Measurements from ENCODE around the gene ATN1. TPM values are rescaled to one million over a fixed set of nuclear protein-coding genes. Genes with fewer than 3 reads are reported as not detected.

Gene ATN1
- total RNA-seq, 2 donors from 2014 or later, result 93.0 to 129 TPM

- WGBS, result 89% methylated on average over 18 of the region's 26 CpGs
- no peak for TF ChIP-seq POLR2AphosphoS5 (IDR thresholded peaks at IDR 0.05)
- Histone ChIP-seq H3K27me3 (replicated peaks; ENCODE audit: insufficient read depth) (no peaks in the 10 kb centered on the region), H3K4me1 (replicated peaks) (peaks cover 9% of the 10 kb centered on the region), H3K9me3 (no peaks in the 10 kb centered on the region), H3K4me3 (no peak overlapping the region), H3K27ac (peak overlapping the region in 1 of 2 donors; percentile 98), H3K36me3 (no peaks in the 10 kb centered on the region)
- intact Hi-C loops (cut with DNase I), result loop anchor here (10.0 kb wide), 1 partner anchor 85 kb away; the partner anchor contains the start of gene SPSB2
- DNase-seq (ENCODE audit: low spot score), result no peak
Measured at GRCh38 chr12:6959805-6960592, 32.2 kb downstream of the ATN1 start.

GRCh38 chr12:6960593-6961277 lies 33.0 kb downstream of the ATN1 start:
- peak overlapping the region in 1 of 2 donors; percentile 85 for H3K4me3 ChIP-seq
- no peaks in the 10 kb centered on the region for H3K9me3 ChIP-seq
- TF ChIP-seq CTCF (IDR thresholded peaks at IDR 0.05) (no peak), POLR2AphosphoS5 (IDR thresholded peaks at IDR 0.05) (no peak), POLR2A (IDR thresholded peaks at IDR 0.05) (no peak)
- 71% methylated on average over 12 of the region's 13 CpGs for WGBS
- peak overlapping the region; percentile 97 to 98 for H3K27ac ChIP-seq
- peaks cover 0 to 5% of the 10 kb centered on the region in 2 donors for H3K36me3 ChIP-seq
- no peaks in the 10 kb centered on the region for H3K27me3 ChIP-seq (replicated peaks; ENCODE audit: insufficient read depth)
- intact Hi-C loops (cut with DNase I), result loop anchor here (10.0 kb wide), 1 partner anchor 86 kb away; the partner anchor contains the start of gene SPSB2
- peaks cover 11% of the 10 kb centered on the region for H3K4me1 ChIP-seq (replicated peaks)
- no peak for DNase-seq (ENCODE audit: low spot score)

GRCh38 chr12:6961278-6961694 lies 33.5 kb downstream of the ATN1 start:
- Histone ChIP-seq H3K4me3 (peak overlapping the region; percentile 53 to 85), H3K36me3 (peaks cover 0 to 10% of the 10 kb centered on the region in 2 donors), H3K27ac (peak overlapping the region; percentile 97 to 98), H3K9me3 (no peaks in the 10 kb centered on the region), H3K27me3 (replicated peaks; ENCODE audit: insufficient read depth) (no peaks in the 10 kb centered on the region), H3K4me1 (replicated peaks) (peaks cover 14% of the 10 kb centered on the region)
- WGBS, result 20% methylated on average over 24 of the region's 24 CpGs
- intact Hi-C loops (cut with DNase I), result loop anchor here (10.0 kb wide), 1 partner anchor 86 kb away; the partner anchor contains the start of gene SPSB2
- DNase-seq (ENCODE audit: low spot score), result peak; percentile 58
- TF ChIP-seq POLR2AphosphoS5 (IDR thresholded peaks at IDR 0.05) (peak; percentile 56), POLR2A (IDR thresholded peaks at IDR 0.05) (peak; percentile 43), CTCF (IDR thresholded peaks at IDR 0.05) (no peak)

- Histone ChIP-seq H3K36me3 (peaks cover 0 to 15% of the 10 kb centered on the region in 2 donors), H3K9me3 (no peaks in the 10 kb centered on the region), H3K4me3 (peak overlapping the region; percentile 53 to 85), H3K27me3 (replicated peaks; ENCODE audit: insufficient read depth) (no peaks in the 10 kb centered on the region), H3K4me1 (replicated peaks) (peaks cover 14% of the 10 kb centered on the region), H3K27ac (peak overlapping the region; percentile 97 to 98)
- 10% methylated on average over 16 of the region's 16 CpGs for WGBS
- intact Hi-C loops (cut with DNase I), result loop anchor here (10.0 kb wide), 1 partner anchor 87 kb away; the partner anchor contains the start of gene SPSB2
- TF ChIP-seq CTCF (IDR thresholded peaks at IDR 0.05) (peak in 2 of 4 experiments; percentile 36 to 39), POLR2A (IDR thresholded peaks at IDR 0.05) (no peak), POLR2AphosphoS5 (IDR thresholded peaks at IDR 0.05) (no peak)
- DNase-seq (ENCODE audit: low spot score), result peak; percentile 60
Measured at GRCh38 chr12:6961695-6962284, 34.0 kb downstream of the ATN1 start.

Data from prostate gland (tissue), 2 donors.